Bronchial epithelial cell (primary cell): ENCODE measurements around the gene EML6. TPM values are rescaled to one million over a fixed set of nuclear protein-coding genes. Genes with fewer than 3 reads are reported as not detected.

Experiments used
- DNase-seq: peaks from one replicate; pipeline ENCODE4 v3.0.0-alpha.2; 2010; ENCODE audit warnings: low read depth
- FAIRE-seq: peaks from 2 replicates; lab custom pipeline; 2011; peaks lifted over from hg19 to GRCh38; lab: Jason Lieb, UNC
- H3K27me3 ChIP-seq: 2 replicates; pipeline ENCODE4 v1.5.1; 2011; ENCODE audit warnings: low read length; ENCODE audit not compliant: control insufficient read depth, insufficient read depth
- H3K36me3 ChIP-seq: 2 replicates; pipeline ENCODE4 v1.5.1; 2011; ENCODE audit warnings: low read length; ENCODE audit not compliant: control insufficient read depth, insufficient read depth
- H3K4me3 ChIP-seq: 2 replicates; pipeline ENCODE4 v1.5.1; 2011; ENCODE audit warnings: mild to moderate bottlenecking, low read depth, low read length, control low read depth
- total RNA-seq: library from RNA; depleted of rRNA; stranded (reverse); fragments of >200 nt; gene quantifications from 2 replicates; pipeline ENCODE4 v1.2.1, GENCODE V29; 2014
- TF ChIP-seq, protein P1 (sequence below): IDR thresholded peaks from 2 replicates; pipeline ENCODE4 v1.5.1; 2011; ENCODE audit warnings: mild to moderate bottlenecking, moderate library complexity, low read length, control low read depth, inconsistent platforms; ENCODE audit not compliant: insufficient read depth, severe bottlenecking

Gene EML6
- total RNA-seq, result 0.53 and 1.7 TPM in 2 replicates

DNA sequence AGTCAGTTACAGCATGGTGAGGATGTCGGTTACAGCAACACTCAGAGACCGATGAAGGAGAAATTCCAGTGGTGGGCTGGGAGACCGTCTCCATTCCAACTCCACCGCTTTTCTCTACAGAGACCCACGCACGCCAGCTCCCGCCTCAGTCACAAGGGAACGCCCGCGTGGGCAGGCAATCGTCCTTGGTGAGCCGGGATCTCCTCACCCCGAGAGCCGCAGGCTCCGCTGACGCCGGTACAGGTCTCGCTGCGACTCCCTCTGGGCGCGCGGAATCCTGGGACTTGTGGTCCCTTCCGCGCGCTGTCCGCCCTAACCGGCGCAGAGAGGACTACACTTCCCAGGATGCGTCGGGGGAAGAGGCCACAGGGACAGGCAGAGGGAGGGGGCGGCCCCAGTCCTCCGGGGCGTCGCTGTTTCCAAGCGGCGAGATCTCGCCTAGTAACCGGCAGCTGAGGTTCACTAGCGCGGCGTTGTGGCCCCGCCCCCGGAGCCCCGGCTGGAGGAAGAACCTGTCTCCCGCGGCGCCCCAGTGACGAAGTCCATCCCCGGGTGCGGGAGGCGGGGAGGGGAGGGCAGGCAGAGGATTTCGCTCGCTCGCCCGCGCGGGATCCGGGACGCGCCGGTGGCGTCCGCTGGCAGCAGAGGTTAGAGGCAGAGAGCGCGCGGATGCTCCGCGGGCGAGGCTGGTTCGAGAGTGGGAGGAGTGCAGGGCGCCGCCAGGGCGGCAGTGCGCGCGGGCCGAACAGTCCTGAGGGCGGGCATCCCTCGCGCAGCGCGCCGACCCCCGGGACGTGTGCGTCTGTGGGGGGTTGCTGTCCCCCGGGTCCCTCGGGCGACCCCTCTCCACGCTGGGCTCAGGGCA lies at the start of gene EML6:
Gene EML6 (plus strand): TSS at position 532 of the 865 bp plus-strand sequence. CDS start 1,400 bp downstream, outside the sequence.
- FAIRE-seq (no peak), DNase-seq (peak; percentile 95)
- Histone ChIP-seq H3K27me3 (peaks cover 11% of the 10 kb centered on the region), H3K4me3 (peak within 1 kb of the TSS; percentile 82), H3K36me3 (no peaks in the 10 kb centered on the region)
- TF ChIP-seq, protein P1, sequence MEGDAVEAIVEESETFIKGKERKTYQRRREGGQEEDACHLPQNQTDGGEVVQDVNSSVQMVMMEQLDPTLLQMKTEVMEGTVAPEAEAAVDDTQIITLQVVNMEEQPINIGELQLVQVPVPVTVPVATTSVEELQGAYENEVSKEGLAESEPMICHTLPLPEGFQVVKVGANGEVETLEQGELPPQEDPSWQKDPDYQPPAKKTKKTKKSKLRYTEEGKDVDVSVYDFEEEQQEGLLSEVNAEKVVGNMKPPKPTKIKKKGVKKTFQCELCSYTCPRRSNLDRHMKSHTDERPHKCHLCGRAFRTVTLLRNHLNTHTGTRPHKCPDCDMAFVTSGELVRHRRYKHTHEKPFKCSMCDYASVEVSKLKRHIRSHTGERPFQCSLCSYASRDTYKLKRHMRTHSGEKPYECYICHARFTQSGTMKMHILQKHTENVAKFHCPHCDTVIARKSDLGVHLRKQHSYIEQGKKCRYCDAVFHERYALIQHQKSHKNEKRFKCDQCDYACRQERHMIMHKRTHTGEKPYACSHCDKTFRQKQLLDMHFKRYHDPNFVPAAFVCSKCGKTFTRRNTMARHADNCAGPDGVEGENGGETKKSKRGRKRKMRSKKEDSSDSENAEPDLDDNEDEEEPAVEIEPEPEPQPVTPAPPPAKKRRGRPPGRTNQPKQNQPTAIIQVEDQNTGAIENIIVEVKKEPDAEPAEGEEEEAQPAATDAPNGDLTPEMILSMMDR, result peak; percentile 45

DNA sequence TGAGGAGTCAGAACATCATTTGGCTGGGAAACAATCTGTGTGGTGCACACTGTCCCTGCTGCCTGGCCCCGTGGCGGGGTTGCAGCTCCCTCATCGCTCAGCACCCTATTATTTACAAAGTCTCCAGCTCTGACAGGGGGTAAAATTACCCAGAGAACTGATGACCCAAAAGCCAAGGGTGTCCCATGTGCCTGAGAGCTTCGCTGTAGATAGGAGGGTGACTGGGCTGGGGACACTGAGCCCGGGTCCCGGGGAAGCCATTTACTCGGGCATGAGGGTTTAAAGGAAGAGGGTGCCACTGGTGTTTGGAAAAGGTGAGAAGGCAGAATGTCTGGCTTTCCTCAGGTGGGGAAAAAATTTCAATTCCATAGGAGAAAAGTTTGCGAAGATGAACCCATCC lies 48.2 kb upstream of the EML6 start:
- Histone ChIP-seq H3K36me3 (peaks cover under 1% of the 10 kb centered on the region), H3K27me3 (no peaks in the 10 kb centered on the region), H3K4me3 (no peak overlapping the region)
- DNase-seq (no peak), FAIRE-seq (no peak)
- TF ChIP-seq, protein P1, result no peak

GRCh38 chr2:54675738-54676137 lies 47.7 kb upstream of the EML6 start:
- no peaks in the 10 kb centered on the region for H3K36me3 ChIP-seq
- H3K4me3 ChIP-seq, result no peak overlapping the region
- DNase-seq, result peak; percentile 63
- no peaks in the 10 kb centered on the region for H3K27me3 ChIP-seq
- TF ChIP-seq, protein P1, result no peak
- FAIRE-seq, result no peak

- no peaks in the 10 kb centered on the region for H3K27me3 ChIP-seq
- TF ChIP-seq, protein P1, result no peak
- H3K4me3 ChIP-seq, result no peak overlapping the region
- FAIRE-seq, result no peak
- DNase-seq, result no peak
- H3K36me3 ChIP-seq, result no peaks in the 10 kb centered on the region
These were observed 46.8 kb upstream of the EML6 start for GRCh38 chr2:54676656-54677055.

- Histone ChIP-seq H3K4me3 (no peak overlapping the region), H3K27me3 (no peaks in the 10 kb centered on the region), H3K36me3 (no peaks in the 10 kb centered on the region)
- no peak for FAIRE-seq
- TF ChIP-seq, protein P1, result no peak
- DNase-seq, result no peak
These were observed 45.8 kb upstream of the EML6 start for GRCh38 chr2:54677476-54678265.
